HG03108 (cell line): Measurements from ENCODE around the gene C6orf163.
A peak's percentile ranks its signal among the peaks of the same experiment; 100 is the strongest.
"Not testable (repeated sequence)": the region's sequence is repeated elsewhere in the genome, so short reads cannot be mapped to it uniquely, and the experiment has no call there.

Source experiments
- ATAC-seq: cut with Tn5 transposase; IDR thresholded peaks from one replicate; pipeline ENCODE4 v1.9.1; 2021; ENCODE audit warnings: moderate library complexity; ENCODE audit not compliant: unreplicated experiment

C6orf163 gene

GRCh38 chr6:87344731-87345130 is at the start of gene C6orf163:
Gene C6orf163, plus strand, starts transcription at chr6:87344813. Its CDS starts 287 bp downstream, at chr6:87345100.
- no peak for ATAC-seq

- no peak for ATAC-seq
Measured at GRCh38 chr6:87297119-87297518, 47.5 kb upstream of the C6orf163 start.

GRCh38 chr6:87301277-87301676 is 43.3 kb upstream of the C6orf163 start:
- ATAC-seq, result not testable (repeated sequence)

DNA sequence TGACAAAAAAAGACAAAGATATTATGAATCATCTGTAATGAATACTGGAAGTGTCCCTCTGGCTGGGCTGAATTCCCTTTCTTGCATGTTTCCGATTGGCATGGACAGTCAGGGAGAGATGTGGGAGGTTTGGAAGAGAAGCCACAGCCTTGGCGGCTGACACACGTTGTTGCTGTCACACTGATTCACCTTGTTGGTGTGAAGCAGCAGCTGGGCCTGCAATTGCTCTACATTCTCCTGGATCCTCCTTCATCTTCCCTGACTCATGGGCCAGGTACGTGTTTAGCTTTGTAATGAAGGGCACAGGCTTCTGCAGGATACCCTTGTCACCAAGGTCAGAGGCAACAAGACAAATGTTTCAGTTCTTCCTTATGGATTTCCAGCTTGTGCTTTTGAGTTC is 35.6 kb upstream of the C6orf163 start:
- no peak for ATAC-seq

- ATAC-seq, result no peak
Measured at GRCh38 chr6:87312860-87313259, 31.8 kb upstream of the C6orf163 start.

GRCh38 chr6:87315071-87315470 is 29.5 kb upstream of the C6orf163 start:
- no peak for ATAC-seq

- no peak for ATAC-seq
Measured at GRCh38 chr6:87319271-87319987, 25.2 kb upstream of the C6orf163 start.

GRCh38 chr6:87322304-87323212 is 22.1 kb upstream of the C6orf163 start, which contains the start of gene SMIM8:
Gene SMIM8, plus strand, starts transcription at chr6:87322588. Its CDS starts 14,444 bp downstream, at chr6:87337032.
- peak; percentile 99 for ATAC-seq

DNA sequence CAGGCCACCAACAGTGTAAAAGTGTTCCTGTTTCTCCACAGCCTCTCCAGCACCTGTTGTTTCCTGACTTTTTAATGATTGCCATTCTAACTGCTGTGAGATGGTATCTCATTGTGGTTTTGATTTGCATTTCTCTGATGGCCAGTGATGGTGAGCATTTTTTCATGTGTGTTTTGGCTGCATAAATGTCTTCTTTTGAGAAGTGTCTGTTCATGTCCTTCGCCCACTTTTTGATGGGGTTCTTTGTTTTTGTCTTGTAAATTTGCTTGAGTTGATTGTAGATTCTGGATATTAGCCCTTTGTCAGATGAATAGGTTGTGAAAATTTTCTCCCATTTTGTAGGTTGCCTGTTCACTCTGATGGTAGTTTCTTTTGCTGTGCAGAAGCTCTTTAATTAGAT is 20.7 kb upstream of the C6orf163 start:
- ATAC-seq, result not testable (repeated sequence)

DNA sequence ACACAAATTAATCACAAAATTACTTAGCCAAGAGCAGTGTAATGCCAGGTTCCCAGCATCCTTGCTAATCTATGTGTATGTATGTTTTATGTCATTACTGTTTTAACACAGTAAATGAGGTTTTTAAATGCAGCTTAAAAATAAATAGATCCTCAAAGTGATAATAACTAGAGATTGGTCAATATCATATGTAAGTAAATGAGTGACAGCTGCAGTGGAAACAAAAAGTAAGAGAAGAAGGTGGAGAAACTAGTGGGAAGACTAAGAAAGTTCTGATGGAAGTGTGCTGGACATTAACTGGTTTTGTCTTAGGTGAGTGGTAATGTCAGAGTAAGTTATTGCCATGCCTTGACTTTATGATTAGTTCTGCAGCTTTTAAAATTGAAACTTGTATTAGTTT is 13.7 kb upstream of the C6orf163 start:
- no peak for ATAC-seq

GRCh38 chr6:87333033-87333432 is 11.6 kb upstream of the C6orf163 start:
- ATAC-seq, result no peak

GRCh38 chr6:87333591-87334181 is 10.9 kb upstream of the C6orf163 start:
- ATAC-seq, result no peak

- no peak for ATAC-seq
Measured at GRCh38 chr6:87334683-87335082, 9.9 kb upstream of the C6orf163 start.

DNA sequence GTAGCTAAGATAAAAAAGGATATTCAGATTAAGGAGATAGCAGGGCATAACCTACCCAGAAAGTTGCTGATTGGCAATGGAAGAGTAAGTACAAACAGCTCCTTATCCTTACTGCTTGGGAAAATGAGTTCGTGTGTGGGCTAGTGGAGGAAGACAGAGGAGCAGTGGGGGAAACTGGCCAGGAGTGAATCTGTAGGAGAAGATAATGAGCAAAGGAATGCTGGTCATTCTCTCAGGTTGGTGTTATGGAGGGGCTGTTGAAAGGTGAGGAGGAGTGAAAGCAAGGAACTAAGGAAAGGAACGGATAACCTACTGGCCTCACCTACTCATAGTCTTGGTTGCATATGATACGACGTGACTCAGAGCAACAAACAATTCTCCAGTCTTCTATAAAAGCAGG is 8.2 kb upstream of the C6orf163 start:
- no peak for ATAC-seq

DNA sequence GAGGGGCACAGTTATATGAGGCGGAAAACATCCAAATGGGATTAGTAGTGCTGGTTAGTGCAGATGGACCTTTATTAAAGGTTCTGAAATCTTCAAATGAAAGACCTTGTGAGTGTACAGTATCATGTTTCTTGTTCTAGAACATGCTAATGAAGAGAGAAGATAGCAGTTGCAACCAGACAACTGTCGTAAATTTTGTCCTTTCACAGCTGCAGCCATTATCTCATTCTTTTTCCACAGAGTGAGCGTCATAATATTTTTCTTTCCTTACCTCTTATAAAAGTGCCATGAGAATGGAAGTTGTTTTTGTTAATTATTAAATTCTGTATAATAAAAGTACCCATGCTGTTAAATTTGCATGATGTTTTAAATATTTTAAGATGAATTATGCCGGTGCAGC is 4.4 kb upstream of the C6orf163 start:
- no peak for ATAC-seq

- ATAC-seq, result no peak
Measured at GRCh38 chr6:87341158-87341557, 3.5 kb upstream of the C6orf163 start.

DNA sequence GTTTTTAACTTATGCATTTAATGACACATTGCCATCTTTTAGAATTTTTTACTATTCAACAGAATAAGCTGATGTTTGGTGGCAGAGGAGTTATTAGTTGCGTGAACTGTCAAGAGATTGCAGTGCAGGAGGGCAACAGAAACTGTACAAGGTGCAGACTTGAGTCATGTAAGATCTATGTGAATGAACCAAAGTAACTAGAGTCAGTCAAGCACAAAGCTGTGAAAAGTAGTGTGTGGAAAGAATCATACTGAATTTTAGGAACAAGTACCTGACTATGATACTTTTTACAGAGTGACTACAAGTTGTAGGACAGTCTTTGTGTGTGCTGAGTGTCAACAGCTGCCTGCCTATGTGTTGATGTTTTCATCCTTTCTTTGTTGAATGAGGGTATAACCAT is 2.7 kb upstream of the C6orf163 start:
- peak; percentile 92 for ATAC-seq

DNA sequence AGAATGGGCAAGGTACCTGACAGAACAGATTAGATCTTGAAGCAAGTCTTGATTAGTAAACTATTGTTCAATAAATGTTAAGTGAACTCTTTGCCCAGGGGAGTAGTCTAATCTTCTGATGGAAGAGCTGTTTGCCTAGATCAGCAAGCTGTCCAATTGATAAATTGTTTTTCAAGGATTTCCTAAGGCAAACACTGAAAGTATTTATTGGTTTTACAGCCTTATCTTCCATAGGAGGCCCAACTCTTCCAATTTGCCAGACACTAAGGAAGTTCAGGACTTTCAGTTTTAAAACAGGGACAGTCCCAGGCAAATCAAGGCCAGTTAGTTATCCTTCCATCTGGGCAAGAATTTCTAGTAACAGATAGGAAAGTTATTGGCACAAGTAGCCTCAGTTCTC is 1.8 kb upstream of the C6orf163 start:
- ATAC-seq, result no peak

DNA sequence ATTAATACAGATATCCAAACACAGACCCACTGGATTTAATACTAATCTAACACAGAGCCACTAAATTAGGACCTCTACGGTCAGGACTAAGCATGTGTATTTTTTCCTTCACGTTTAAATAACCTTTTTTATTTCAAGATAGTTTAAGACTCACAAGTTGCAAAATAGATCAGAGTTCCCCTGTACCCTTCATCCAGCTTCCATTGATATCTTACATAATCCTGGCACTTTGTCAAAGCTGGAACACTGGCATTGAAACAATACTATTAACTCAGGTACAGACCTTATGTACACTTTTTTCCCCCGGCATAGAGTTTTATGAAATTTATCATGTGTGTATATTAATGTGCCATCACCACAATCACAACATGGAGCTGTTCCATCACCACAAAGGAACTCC is 2.1 kb downstream of the C6orf163 start:
- ATAC-seq, result no peak

- ATAC-seq, result no peak
Measured at GRCh38 chr6:87349896-87350295, 5.3 kb downstream of the C6orf163 start.

- no peak for ATAC-seq
Measured at GRCh38 chr6:87350516-87350915, 5.9 kb downstream of the C6orf163 start.

- no peak for ATAC-seq
Measured at GRCh38 chr6:87351583-87351982, 7.0 kb downstream of the C6orf163 start.
